ENCODE measurements around the gene SPECC1L.

DNA sequence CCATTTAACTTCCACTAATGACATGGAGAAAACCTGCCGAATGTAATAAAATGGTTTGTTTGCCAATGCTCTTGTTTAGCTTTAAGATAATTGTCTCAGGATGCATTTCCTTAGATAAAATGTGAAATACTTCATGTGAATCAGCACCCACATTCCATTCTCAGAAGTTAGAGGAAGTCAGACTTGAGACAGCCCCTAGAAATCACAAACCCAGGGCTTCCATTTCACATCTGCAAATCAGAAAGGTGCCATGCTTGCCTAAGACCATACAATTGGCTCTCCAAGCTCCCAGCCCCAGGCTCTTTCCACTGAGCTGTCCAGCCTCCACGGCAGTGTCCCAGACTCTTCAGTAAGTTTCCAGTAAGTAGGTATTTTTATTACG is 121.2 kb downstream of the SPECC1L start:
- TF ChIP-seq TAF1 (IDR thresholded peaks at IDR 0.05; ENCODE audit: borderline replicate concordance, insufficient read depth, low read length) (no peak), POLR2AphosphoS5 (IDR thresholded peaks at IDR 0.05; ENCODE audit: low read depth, low read length) (no peak)
- TF ChIP-seq, protein P1, sequence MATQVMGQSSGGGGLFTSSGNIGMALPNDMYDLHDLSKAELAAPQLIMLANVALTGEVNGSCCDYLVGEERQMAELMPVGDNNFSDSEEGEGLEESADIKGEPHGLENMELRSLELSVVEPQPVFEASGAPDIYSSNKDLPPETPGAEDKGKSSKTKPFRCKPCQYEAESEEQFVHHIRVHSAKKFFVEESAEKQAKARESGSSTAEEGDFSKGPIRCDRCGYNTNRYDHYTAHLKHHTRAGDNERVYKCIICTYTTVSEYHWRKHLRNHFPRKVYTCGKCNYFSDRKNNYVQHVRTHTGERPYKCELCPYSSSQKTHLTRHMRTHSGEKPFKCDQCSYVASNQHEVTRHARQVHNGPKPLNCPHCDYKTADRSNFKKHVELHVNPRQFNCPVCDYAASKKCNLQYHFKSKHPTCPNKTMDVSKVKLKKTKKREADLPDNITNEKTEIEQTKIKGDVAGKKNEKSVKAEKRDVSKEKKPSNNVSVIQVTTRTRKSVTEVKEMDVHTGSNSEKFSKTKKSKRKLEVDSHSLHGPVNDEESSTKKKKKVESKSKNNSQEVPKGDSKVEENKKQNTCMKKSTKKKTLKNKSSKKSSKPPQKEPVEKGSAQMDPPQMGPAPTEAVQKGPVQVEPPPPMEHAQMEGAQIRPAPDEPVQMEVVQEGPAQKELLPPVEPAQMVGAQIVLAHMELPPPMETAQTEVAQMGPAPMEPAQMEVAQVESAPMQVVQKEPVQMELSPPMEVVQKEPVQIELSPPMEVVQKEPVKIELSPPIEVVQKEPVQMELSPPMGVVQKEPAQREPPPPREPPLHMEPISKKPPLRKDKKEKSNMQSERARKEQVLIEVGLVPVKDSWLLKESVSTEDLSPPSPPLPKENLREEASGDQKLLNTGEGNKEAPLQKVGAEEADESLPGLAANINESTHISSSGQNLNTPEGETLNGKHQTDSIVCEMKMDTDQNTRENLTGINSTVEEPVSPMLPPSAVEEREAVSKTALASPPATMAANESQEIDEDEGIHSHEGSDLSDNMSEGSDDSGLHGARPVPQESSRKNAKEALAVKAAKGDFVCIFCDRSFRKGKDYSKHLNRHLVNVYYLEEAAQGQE (IDR thresholded peaks at IDR 0.05; ENCODE audit: insufficient read depth in 1 of 2, low read depth in 2 of 2, low read length in 2 of 2): peak in 1 of 2 experiments; percentile 31; a peak in 1 of 4 replicates
